GM19035 (cell line): ENCODE data around the gene SPAG16.

Experiments
- ATAC-seq: cut with Tn5 transposase; IDR thresholded peaks from one replicate; pipeline ENCODE4 v1.9.1; 2021; ENCODE audit not compliant: unreplicated experiment

Gene SPAG16

GRCh38 chr2:214135966-214136365 is 851.7 kb downstream of the SPAG16 start:
- ATAC-seq = no peak

DNA sequence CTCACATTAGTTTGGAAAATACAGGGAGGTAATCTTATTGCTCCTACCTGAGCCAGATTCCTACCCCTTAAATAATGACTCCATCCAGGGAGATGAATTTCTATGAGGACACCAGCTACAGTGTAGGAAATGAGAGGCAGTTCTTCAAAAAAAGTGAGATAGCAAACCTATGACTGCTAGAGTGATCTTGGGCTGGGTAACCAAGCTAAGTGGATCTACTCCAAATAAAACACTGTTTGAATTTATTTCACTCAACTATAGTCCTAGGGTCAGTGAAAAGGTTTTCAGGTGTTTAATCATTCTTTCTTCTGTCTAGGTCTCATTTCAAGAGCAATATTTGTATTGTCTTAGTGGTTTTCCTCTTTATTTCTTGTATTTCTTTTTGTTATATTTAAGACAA is 854.5 kb downstream of the SPAG16 start:
- no peak for ATAC-seq

- ATAC-seq = no peak
These were observed 855.5 kb downstream of the SPAG16 start for GRCh38 chr2:214139630-214140284.

DNA sequence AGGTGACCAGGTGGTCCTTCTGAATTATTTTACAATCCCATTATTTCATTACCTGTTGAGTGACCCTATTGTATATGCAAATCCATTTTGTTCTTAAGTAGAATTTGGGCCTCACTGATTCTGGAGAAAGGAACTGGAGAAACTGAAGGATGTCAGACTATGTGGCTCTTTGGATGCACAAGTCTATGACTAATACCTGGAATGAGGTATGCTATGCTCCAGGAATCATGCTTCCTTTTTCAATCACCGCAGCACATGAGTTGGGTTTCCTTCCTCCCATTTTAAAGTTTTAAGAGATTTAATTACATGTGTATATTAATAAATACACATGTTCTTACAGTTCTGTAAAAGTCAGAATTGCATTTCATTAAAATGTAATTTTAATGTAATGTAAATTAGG is 872.7 kb downstream of the SPAG16 start:
- no peak for ATAC-seq

GRCh38 chr2:214158851-214159250 is 874.6 kb downstream of the SPAG16 start:
- no peak for ATAC-seq

GRCh38 chr2:214169281-214169680 is 885.0 kb downstream of the SPAG16 start:
- ATAC-seq = no peak

- no peak for ATAC-seq
These were observed 885.5 kb downstream of the SPAG16 start for GRCh38 chr2:214169736-214170135.

DNA sequence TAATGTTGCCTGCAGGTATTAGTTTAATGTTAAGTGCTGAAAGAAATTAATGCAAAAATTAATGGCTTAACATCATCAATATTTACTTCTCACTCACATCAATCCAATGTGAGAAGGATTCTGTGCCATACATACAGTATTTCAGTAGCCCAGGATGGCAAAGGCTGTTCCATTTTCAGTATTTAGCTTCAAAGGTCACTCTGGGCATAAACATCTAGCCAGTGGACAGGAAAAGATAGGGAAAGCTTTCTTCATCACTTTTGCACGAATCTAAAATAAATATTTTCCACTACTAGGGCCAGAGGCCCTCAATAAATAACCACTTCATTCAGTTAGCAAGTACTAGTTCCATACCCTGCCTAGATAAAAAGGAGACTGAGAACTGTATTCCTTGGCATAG is 890.3 kb downstream of the SPAG16 start:
- ATAC-seq = no peak

- no peak for ATAC-seq
These were observed 895.8 kb downstream of the SPAG16 start for GRCh38 chr2:214180071-214180470.

GRCh38 chr2:214180686-214181085 is 896.4 kb downstream of the SPAG16 start:
- no peak for ATAC-seq

GRCh38 chr2:214184461-214184860 is 900.2 kb downstream of the SPAG16 start:
- ATAC-seq = no peak

- ATAC-seq = no peak
These were observed 901.3 kb downstream of the SPAG16 start for GRCh38 chr2:214185546-214185945.

DNA sequence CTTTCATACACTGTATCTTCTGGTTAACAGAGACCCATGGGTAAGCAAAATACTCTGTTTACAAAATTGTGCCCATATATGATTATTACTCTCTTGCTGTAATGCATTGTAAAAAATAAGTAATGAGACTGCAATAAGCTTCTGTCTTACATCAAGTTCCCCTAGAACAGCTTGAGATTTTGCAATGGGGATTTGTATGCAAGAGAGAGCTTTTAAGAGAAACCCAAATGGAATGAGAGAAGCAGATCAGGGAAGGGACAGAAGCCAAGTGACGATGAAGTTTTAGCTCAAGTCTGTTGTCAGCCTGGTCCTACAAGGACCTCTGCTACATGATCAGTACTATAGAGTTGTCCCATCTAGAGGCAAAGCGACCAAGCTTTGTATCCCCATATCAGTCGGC is 908.4 kb downstream of the SPAG16 start:
- ATAC-seq = no peak

- ATAC-seq = no peak
These were observed 909.7 kb downstream of the SPAG16 start for GRCh38 chr2:214193943-214194342.

GRCh38 chr2:214196260-214196659 is 912.0 kb downstream of the SPAG16 start:
- ATAC-seq = no peak

- ATAC-seq = no peak
These were observed 917.6 kb downstream of the SPAG16 start for GRCh38 chr2:214201892-214202291.

DNA sequence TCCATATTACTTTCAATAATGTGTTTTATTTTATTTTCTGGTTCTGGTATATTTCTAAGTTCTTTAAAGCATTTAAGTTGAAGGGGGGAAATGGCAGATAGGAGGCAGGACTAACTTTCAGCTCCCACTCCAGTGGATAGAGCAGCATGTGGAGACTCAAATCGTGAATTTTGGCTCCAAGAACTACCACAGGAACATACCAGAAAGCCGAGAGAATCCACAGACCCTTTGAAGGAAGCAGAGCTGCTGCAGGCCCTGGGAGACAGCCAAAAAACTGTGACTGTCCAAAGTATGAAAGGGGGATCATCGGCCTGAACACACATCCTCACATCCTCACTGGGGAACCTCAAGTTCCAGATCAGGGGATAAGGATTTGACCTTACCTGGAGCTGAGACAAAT is 919.0 kb downstream of the SPAG16 start:
- ATAC-seq = no peak

GRCh38 chr2:214203744-214204289 is 919.6 kb downstream of the SPAG16 start:
- ATAC-seq = no peak

- ATAC-seq = no peak
These were observed 930.8 kb downstream of the SPAG16 start for GRCh38 chr2:214215107-214215506.

- ATAC-seq = no peak
These were observed 932.9 kb downstream of the SPAG16 start for GRCh38 chr2:214217136-214217535.

GRCh38 chr2:214217599-214217998 is 933.3 kb downstream of the SPAG16 start:
- ATAC-seq = no peak

DNA sequence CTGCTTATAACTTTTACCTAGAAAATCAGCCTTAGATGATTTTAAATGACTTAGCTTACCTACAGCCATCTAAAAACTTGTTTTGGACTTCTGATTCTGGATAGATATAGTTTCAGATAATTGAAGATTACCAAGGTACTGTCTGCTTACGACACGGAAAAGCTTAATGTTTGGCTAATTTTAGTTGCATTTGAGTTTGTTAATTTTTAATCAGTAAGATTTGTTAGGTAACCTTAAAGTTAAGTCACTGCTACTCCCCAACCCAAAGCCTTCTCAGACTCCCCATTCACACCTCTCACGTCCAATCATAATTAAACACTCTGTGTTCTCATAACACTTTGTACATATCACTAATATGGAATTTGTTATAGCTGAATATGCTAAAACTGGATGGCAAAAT is 936.0 kb downstream of the SPAG16 start:
- ATAC-seq = no peak

GRCh38 chr2:214226061-214226460 is 941.8 kb downstream of the SPAG16 start:
- no peak for ATAC-seq
